Posterior cingulate gyrus (tissue), 11 donors: ENCODE results near the gene RDM1.

Experiments
- DNase-seq, 10 donors: peaks; one replicate each; pipeline versions ENCODE4 v3.0.0 to v3.0.0-alpha.2; 2020 to 2021; ENCODE audit warnings: mixed read lengths in 3 of 10
- intact Hi-C: fragments of 100-400 bp; cut with DNase I; formaldehyde crosslinking; loops from one replicate; pipeline ENCODE4 v1.15.1; 2023

RDM1 gene

DNA sequence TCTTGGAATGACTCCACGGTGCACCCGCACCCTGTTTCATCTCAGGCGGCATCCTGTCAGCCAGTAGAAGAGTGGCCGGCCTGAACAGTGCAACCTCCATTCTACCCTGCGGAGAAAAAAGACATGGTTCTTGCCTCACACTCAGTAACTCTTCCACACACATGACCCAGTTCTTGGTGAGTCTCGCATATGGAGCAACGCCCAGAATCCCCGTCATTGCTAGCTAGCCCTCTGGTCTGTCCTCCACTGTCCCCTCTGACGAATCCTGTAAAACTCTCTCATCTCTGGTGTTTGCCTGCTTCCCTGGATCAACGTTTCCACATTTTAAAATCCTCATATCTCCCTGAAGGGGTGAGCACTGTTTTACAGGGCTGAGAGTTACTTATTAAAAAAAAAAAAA, 4.2 kb upstream of the RDM1 start:
- no peak for DNase-seq
- intact Hi-C loops, result no loop called here

DNA sequence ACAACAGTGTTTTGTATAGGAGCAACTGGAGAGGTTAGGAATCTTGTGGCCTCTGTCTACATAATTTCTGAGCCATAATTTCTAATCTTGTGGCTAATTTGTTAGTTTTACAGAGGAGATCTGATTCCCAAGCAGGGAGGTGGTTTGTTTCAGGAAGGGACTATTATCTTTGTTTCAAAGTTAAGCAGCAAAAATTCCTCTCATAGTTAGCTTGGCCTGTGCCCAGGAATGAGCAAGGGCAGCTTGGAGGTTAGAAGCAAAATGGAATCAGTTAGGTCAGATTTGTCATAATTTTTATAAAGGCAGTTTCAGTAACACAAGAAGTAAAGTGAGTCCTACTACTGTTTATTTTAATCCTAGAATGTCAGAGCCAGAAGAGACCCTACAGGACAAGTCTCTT, 2.0 kb upstream of the RDM1 start:
- intact Hi-C loops, result no loop called here
- no peak for DNase-seq

DNA sequence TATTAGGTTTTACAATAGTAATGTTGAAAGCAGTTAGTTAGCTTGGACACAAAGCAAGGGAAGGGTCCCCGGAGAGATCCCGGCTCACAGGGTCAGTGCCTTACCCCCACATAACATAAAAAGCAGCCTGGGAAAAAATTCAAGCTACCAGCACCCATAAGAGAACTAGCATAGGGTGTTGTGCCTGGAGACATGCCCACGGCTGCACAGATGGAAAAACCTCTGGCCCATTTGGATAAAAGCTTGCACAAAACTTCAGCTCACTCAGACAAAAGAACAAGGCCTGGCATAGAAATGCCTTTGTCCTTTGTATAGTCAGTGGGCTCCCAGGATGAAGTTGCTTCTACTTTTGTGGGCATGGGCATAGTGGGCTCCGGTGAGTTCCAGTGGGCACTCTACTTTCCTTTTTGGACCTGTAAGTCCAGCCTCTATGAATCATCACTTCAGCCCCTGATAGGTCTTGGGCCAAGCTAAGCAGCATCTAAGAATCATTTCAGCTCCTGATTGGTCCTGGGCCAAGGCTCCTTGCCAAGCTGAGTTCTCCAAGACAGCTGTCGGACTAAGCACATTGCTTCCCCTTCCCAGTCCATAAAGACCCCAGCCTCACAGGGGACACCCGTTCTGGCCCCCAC, 1.3 kb upstream of the RDM1 start:
- DNase-seq, result no peak
- intact Hi-C loops, result no loop called here

DNA sequence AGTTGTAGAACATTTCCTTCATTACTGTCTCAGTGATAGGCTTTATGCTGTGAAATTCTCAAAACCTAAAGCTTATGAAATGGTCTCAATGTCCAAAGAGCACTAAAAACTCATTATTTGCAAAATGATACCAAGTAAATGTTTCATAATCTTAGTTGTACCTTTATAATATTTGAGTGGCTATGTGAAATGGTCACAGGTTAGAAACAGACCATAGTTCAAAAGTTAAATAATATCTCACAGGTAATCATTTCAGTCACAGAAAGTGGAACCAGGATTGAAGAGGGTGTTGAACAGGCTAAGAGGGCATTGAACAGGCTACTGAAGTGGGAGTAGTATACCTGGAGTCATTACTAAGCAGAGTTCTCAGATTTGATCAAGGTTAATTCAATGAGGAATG, 2.9 kb downstream of the RDM1 start:
- no peak for DNase-seq
- intact Hi-C loops, result no loop called here

DNA sequence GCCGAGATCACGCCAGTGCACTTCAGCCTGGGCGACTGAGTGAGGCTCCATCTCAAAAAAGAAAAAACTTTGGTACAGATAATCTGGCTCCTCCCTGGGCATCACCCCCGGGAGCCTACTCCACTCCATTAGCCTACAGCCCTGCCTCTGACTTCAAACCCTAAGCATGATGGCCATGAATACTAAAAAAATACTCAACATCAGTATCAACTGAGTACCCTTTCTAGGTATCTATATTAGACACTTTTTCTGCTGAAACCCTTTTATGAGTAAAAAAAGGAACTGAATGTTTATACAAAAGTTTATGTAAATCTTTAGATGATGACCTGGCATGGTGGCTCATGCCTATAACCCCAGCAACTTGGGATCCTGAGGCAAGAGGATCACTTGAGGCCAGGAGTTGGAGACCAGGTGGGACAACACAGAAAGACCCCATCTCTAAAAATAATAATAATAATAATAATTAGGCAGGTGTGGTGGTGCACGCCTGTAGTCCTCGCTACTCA, 6.9 kb downstream of the RDM1 start:
- intact Hi-C loops, result no loop called here
- DNase-seq, result no peak

DNA sequence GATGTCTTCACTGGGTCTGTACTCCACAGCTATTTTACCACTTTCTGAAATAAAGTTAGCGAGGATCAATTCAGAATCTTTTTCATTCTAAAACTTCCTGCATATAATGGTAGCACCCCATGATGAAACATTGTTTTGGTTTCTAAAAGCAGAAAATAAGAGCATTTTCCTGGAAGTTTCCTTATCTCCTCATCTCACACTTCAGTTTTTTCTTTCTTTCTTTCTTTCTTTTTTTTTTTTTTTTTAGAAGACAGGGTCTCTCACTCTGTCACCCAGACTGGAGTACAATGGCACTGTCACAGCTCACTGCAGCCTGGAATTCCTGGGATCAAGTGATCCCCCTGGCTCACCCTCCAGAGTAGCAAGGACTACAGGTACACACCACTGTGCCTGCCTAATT, 10.3 kb downstream of the RDM1 start:
- DNase-seq, result no peak
- intact Hi-C loops, result no loop called here

DNA sequence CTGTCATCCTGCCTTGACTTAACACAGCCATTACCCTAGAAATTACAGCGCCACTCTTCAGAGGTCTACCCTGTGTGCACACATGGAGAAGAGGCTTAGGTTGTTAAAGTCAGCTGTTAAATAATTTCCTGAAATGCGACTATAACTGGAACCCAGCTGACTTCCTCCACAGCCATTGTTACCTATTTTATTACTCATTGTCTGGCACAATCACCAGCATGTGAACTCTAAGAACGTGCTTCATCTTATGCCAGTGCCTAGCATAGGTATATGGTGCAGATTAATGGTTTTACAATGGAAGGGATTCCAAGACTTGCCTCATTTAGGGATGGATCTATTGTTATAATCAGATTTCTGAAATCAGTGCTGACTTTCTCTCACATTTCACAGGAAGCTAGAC, 11.9 kb downstream of the RDM1 start:
- no peak for DNase-seq
- intact Hi-C loops, result loop anchor here (10.0 kb wide), 1 partner anchor 64 kb away; no protein-coding TSS in a partner anchor

DNA sequence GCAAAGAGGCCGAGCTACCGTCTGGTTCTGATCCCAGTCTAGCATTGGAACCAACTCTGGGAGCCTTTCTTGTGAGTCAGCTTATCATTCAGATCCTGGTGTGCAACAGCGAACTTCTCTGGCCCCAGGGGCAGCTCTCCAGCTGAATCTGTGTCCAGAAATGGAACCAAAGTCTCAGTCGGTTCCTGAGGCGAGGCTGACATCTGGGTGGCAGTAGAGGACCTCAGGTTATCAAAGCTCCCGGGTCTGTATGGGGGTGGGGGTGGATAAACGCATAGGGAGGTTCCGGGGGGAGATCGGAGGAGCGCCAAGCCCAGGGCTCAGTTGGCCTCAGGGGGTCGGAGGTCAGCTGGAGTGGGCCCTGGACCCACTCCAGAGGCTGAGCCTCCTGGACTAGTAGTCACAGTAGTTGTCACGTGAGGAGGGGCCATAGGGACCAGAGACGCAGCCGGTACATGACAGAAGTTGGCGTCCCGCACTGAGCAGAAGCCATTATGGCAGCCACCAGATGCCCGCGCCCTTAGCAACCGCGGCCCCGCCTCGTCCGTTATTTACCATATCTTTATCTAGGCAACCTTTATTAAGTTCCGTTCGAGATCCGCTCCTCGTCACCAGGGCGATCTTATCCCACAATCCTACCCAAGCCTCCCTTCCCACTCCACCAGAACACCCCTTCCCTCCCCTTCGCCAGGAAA, 12.9 kb downstream of the RDM1 start:
- DNase-seq, result no peak
- intact Hi-C loops, result loop anchor here (10.0 kb wide), 1 partner anchor 63 kb away; no protein-coding TSS in a partner anchor

DNA sequence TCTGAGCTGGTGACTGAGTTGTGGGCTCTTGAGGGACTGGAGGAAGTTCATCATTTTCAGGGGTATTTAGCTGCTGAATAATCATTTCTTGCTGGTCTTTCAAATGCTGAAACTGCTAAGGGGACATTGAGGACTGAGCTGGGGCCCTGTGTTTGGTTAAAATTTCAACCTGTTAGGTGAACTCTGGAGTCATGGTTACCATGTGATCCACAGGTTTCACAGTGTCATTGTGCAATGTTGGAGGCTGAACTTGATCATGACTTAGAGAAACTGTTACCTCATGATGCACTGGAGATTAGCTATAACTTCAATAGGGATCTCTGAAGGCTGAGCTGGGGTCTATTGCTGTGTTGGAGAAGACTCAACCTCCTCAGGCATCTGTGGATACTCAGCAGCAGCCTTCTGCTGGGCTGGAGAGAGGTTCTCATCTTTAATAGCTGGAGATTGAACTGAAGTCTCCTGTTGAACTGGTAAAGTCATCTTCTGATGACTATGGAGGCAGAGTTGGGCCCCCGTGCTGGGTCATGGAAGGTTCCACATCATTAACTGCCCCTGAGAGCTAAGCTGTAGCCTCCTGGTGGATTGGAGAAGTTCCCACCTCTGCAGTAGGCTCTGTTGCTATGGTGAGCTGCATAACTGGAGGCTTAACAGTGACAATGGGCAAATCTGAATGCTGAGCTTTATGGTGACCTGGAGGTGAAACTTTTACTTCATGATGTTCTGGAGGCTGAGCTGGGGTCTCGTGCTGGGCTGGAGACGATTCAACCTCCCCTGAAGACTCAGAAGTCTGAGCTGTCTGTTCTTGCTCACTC, 15.2 kb downstream of the RDM1 start:
- intact Hi-C loops, result loop anchor here (10.0 kb wide), 1 partner anchor 61 kb away; no protein-coding TSS in a partner anchor
- DNase-seq, result no peak

DNA sequence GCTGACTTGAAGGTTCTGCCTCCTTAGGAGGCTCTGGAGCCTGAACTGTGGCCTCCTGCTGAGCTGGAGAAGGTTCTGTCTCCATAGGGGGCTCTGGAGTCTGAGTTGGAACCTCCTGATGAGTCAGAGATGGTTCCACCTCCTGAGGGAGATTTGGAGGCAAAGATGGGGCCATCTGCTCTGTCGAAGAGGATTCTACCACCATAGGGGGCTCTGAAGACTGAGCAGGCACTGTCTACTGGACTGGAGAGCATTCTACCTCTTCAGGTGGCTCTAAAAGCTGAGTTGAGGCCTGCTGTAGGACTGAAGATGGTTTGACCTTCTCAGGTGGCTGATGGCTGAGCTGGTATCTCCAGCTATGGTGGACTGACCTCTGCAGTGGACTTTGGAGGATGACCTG, 16.2 kb downstream of the RDM1 start:
- intact Hi-C loops, result loop anchor here (10.0 kb wide), 1 partner anchor 60 kb away; no protein-coding TSS in a partner anchor
- DNase-seq, result no peak

DNA sequence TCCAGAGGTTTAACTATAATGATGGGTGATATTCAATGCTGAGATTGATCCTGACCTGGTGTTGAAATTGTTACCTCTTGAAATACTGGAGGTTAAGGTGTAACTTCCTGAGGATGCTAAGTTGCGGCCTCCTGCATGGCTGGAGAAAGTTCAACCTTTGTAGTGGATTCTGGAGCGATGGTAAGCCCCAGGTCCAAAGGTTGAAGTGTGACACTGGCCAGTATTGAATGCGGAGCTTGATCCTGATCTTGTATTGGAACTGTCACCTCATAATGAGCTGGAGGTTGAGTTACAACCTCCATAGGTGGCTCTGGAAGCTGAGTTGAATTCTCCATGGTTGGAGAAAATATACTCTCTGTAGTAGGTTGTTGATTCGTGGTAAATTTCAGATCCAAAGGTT, 17.0 kb downstream of the RDM1 start:
- no peak for DNase-seq
- intact Hi-C loops, result loop anchor here (10.0 kb wide), 1 partner anchor 59 kb away; no protein-coding TSS in a partner anchor

DNA sequence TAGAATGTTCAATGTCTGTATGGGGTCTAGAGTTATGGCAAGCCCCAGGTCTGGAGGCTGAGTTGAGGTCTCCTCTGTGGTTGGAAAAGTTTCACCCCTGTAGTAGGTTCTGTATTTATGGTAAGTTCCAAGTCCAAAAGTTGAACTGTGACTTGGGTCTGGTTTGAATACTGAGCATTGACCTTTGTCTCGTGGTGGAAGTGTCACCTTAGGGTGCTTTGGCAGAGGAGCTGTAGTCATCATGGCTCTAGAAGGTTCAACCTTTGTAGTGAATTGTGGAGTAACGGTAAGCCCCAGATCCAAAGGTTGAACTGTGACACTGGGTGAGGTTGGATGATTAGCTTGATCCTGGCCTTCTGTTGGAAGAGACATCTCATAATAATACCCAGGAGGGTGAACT, 17.6 kb downstream of the RDM1 start:
- intact Hi-C loops, result loop anchor here (10.0 kb wide), 1 partner anchor 58 kb away; no protein-coding TSS in a partner anchor

DNA sequence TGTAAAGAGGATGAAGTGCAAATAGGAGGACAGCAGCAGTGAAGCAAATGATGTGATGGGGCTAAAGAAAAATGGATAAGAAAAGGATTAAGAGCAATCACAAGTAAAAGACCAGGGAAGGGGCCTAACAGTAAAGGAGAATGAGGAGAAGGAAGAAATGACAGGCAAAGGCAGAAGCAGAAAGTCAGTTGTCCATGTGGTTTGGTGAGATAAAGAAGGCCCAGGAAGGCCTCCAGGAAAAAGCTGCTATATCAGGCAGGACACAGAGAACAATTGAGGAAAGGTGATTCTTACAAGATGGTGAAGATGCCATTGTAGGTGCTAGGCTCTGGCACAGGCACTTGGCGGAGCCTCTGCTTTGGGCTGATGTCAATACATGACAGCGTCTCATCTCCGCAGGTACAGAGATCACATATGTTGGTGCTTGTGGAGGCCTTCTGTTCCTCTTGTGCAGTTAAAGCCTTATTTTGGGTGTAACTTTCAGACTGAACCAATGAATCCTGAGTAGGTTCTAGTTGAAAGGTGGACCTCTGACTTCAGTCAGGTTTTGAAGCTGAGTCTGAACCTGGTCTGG, 18.1 kb downstream of the RDM1 start:
- intact Hi-C loops, result loop anchor here (10.0 kb wide), 1 partner anchor 58 kb away; no protein-coding TSS in a partner anchor

More for the DNA sequence above, 17.6 kb downstream of the RDM1 start:
- no peak for DNase-seq

DNA sequence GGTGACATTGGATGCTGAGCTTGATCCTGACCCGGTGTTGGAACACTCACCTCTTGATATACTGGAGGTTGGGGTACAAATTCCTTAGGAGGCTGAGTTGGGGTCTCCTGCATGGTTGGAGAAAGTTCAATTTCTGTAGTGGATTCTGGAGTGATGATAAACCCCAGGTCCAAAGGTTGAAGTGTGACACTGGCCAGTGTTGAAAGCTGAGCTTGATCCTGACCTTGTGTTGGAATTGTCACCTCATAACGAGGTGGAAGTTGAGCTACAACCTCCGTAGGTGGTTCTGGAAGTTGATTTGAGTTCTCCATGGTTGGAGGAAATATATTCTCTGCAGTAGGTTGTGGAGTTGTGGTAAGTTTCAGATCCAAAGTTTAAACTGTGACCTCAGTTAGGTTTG, 21.2 kb downstream of the RDM1 start:
- no peak for DNase-seq
- intact Hi-C loops, result no loop called here

More for the DNA sequence above, 18.1 kb downstream of the RDM1 start:
- no peak for DNase-seq

DNA sequence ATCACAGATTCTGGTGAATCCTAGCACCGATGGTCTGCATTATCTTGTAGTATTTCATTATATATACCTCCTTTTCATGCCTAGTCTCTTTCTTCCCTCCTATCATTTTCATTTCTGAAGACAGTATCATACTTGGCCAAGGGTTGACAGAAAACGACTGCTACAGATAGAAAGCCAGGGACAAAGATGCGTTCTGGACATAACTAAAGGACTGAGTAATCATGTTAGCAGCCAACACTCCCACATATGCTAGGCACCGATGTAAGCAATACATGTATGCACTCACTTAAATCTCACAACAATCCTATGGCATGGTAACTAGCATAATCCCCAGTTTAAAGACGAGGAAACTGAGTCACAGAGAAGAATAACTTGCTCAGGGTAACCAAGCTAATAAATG, 22.9 kb downstream of the RDM1 start:
- intact Hi-C loops, result no loop called here
- DNase-seq, result no peak

DNA sequence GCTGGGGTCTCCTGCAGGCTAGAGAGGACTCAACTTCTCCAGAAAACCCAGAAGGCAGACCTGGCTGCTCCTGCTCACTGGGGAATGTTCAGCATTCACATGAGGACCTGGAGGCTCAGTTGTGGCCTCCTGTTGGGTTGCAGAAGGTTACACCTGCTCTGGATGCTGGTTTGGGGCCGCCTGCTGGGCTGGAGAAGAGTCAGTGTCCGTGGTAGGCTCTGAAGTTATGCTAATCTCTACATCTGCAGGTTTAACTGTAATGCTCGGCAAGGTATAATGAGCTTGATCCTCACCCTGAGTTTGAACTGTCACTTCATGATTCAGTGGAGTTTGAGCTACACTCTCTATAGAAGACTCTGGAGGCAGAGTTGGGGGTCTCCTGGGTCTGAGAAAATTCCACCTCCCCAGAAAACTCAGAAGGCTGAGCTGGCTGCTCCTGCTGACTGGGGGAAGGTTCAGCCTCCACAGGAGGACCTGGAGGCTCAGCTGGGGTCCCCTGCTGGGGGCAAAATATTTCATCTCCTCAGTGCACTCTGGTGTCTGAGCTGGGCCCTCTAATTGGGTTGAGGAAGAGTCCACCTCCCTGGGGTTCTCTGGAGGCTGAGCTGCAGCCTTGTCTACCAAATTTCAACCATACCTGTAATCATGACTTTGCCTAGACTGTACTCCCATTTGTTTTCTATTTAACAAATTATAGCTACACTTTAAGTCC, 23.5 kb downstream of the RDM1 start:
- intact Hi-C loops, result no loop called here
- no peak for DNase-seq

DNA sequence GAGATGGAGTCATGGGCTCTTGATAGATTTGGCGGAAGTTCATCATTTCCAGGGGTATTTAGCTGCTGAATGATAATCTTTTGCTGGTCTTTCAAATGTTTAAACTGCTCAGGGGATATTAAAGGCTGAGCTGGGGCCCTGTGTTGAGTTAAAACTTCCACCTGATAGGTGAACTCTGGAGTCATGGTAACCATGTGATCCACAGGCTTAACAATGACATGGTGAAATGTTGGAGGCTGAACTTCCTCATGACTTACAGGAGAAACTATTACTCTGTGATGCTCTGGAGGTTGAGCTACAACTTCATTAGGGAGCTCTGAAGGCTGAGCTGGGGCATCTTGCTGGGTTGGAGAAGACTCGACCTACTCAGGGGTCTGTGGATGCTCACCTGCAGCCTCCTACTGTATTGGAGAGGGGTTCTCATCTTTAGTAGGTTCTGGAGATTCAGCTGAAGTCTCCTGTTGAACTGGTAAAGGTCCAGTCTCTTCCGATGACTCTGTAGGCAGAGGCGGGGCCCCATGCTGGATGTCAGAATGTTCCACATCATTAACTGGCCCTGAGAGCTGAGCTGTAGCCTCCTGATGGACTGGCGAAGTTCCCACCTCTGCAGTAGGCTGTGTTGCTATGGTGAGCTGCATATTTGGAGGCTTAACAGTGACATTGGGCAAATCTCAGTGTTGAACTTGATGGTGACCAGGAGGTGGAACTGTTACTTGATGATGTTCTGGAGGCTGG, 24.2 kb downstream of the RDM1 start:
- intact Hi-C loops, result no loop called here
- no peak for DNase-seq

DNA sequence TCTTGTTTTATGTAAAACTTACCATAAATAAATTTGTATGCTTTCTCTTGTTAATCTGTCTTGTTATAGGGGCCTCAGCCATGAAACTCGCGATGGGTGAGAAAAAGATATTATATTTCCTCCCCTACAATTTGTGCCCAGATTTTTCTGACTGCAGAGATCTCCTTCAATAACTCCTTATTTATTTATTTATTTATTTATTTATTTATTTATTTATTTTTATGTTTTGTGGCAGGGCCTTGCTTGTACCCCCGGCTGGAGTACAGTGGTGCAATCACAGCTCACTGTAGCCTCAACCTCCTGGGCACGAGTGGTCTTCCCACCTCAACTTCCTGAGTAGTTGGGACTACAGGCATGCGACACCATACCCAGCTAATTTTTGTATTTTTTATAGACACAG, 27.1 kb downstream of the RDM1 start:
- intact Hi-C loops, result no loop called here
- DNase-seq, result no peak

DNA sequence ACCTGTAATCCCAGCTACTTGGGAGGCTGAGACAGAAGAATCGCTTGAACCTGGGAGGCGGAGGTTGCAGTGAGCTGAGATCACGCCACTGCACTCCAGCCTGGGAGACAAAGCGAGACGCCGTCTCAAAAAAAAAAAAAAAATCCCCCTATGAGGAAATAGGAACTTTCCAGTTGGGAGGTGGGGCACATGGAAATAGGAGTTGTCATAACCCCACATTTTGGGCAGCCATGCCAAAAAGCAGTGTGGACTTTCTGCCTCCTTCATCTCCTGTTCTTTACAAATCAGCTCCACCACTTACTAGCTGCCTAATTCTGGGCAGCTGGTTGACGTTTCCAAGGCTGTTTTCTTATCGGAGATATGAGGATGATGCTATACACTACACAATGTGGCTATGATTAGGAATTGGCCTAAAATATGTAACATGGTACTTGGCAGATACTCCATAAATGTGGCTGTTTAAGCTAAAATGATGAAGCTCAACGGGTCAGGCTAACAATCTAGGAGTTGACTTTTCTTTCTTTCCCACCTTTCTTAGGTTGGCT, 28.9 kb downstream of the RDM1 start:
- intact Hi-C loops, result no loop called here
- DNase-seq, result no peak
